Activated CD8-positive, alpha-beta memory T cell treated with anti-CD3 and anti-CD28 coated beads for 1 hour (primary cell): Measurements from ENCODE around the gene ZDHHC11.
"Not testable (repeated sequence)": the region's sequence is repeated elsewhere in the genome, so short reads cannot be mapped to it uniquely, and the experiment has no call there.

Source experiments
- DNase-seq, 2 donors: peaks; one replicate each; pipeline ENCODE4 v3.0.0-alpha.2; 2020; ENCODE audit warnings: low read depth in 1 of 2; ENCODE audit errors: extremely low read depth in 1 of 2

ZDHHC11 gene

GRCh38 chr5:880816-881550 is 30.2 kb upstream of the ZDHHC11 start:
- DNase-seq: no peak

DNA sequence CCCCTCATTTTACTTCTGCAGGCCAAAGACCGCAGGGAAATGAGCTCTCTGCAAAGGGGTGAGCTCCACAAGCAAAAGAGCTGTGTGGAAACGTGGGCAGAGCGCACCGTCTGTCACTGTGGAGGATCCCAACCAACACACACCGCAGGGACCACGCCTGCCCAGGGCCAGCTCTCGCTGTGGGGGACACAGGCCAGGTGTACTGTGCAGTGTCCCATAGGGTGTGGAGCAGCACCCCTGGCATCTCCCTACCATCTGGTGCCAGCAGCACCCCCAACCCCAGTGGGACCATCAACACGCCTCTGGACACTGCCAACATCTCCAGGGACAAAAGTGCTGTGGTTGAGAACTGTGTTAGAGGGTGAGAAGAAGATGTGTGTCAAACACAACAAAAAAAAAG is 27.9 kb upstream of the ZDHHC11 start:
- not testable (repeated sequence) for DNase-seq

DNA sequence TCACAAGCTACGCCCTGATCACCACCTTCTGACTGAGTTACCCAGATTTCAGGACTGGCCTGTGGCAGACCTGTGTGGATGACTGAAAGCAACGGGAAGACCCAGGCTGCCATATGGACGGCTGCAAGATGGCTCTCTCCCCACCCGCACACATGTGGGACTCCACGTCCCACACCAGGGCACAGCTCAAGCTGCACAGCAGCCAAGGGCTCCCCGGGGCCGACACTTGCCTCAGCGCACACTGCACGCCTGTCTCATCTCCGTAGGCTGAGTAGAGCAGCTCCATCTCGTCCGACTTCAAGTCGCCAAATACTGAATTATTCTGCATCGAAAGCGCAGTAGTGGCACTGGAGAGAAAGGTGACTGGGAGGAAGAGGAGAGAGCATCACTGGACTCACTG is 27.3 kb upstream of the ZDHHC11 start:
- DNase-seq: no peak

DNA sequence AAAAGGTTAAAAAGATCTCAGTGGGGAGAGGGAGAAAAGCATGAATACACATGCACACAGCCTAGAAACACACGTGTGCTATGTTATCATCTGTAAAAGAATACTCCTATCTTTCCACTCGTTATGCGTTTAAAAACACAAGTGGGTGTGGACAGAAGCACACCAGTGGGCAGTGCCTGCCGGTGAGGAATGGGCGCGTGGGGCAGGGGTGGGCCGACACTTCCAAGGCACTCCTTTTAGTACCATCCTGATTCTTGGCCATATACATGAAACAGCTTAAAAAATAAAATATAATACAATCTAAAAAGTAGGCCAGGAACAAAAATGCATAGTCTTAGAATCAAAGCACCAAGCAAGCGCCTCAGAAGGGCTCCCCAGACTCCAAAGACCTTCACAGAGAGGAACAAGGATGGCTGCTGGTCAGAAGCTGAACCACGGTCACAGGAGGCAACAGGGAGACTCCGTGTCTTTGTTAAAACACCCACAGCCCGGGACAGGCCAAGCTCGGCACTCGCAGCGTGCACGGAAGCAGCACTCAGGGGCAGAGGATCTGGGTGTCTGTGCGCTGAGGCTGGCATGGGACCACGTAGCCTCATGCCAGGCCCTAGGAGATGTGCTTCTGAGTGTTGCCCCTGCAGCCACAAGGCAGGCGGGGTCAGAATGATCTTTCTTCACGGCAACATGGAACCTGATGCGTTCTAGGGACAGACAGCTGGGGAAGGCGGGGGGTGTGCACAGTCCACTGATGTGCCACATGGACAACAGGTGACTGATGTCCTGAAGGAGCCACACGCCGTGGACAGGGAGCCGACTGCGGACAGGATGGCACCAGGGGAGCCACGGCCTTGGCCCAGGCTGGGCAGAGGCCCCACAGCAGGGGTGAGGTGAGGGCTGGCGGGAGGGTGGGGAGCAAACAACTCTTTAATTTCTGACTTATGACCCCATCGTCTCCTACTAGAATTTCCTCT is 25.9 kb upstream of the ZDHHC11 start:
- DNase-seq: no peak

DNA sequence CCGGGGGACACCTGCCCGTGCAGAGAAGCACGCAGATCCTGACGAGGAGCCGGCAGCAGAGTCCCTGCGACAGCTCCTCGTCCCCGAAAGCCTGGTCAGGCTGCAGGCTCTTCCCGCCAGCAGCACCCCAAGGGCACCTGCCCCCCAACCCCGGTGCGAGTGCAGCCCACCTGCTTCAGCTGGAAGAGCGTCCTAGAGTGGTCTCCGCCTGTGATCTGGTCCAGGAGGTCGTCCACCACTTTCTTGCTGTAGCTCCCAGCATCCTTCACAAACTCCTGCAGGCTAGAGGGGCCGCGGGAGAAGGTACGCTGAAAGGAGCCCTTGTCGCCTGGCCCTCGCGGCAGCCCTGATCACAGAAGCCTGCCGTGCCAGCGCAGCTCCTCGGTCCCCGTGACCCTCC is 25.1 kb upstream of the ZDHHC11 start:
- DNase-seq: no peak

- DNase-seq: no peak
These were observed 22.5 kb upstream of the ZDHHC11 start for GRCh38 chr5:873328-873727.

DNA sequence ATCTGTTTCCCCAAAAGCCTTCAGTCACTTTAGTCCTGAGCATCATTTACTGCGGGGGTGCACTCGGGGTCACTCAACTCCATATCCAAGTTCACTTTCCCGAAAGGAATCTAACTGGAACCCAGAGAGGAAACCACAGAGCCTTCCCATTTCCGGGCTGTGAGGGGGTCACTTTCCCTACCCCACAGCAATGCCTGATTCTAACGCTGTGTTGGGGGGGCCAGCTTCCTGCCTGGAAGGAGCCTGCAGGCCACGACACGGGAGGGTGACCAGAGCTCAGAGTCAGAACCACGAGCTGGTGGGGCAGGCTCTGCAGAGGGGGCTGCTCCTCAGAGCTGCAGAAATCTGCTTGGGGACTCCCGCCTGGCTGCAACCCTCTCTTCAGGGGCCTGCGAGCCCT is 21.5 kb upstream of the ZDHHC11 start:
- no peak for DNase-seq

DNA sequence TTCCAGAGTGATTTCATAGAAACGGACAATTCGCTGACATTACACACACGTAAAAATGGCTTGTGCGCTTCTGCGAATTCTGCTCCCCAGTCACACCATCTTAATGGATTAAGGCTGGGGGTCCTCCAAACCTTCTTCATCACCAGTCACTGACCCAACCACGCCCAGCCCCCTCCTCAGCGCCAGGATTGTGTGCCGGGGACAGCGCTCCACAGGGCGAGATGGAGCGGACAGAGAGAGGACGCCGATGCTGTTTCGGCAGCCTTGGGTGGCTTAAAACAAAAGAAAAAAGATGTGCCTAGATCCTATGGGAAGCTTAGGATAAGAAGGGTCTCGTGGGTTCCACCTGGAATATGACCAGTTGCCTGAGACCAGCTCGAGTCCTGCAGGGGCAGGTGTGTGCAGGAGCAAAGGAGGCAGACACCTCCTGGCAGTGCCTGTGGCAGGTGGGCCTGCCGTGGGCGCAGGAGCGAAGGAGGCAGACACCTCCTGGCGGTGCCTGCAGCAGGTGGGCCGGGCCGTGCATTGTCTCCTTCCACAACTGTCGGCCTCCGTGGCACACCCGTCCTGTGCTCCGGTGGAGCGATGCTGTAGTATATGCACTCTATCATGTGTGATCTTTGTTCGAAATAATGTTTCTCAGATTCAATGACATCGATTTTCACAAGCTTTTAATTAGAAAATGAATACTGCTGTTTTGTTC is 21.0 kb upstream of the ZDHHC11 start:
- no peak for DNase-seq

DNA sequence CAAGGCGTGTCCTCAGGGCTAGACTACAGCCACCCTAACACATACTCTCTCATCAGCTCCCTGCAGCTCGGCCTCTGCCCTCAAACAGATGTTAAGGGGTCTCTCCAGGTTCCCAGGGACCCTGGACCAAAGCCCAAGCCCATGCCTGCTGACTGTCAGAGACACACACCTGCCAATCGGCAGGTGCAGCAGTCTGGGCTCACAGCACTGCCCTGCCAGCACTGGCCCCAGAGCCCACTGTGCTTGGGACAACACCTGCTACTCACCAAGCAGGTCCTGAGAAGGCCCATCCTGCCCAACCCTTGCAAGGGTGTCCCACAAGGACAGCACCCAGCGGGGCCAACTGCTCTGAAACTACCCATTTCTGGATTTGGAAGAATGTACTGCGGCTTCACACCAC is 20.2 kb upstream of the ZDHHC11 start:
- DNase-seq: no peak

DNA sequence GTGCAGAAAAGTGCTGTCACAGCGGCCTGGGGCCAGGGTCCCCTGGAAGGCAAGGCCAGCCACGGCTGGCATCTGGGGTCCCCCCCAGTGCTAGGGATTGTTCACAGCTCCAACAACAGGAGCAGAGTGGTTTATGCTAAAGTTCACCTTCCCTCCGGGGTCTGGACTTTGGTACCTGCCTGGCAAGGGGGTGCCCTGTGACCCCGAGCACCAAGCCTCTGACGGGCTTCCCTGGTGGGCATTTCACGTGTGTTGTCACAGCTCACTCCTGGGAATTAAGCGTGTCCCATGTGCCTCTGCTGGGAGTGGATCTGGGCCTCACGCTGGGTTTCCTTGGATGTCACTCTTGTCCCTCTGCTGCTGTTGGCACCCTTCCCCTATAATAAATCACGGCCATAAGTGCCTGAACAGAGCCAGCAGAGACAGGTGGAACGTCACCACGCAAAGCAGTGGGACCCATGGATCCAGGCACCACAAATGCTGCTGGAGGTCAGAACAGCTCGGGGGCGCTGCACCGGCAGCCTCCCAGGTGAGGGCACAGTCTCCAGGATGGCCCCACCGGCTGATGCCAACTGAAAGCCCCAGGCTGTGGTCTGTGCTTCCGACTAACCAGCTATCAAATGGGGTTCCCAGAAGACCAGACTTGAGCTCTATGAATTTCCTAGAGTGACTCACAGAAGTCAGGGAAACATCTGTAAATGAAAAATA is 17.8 kb upstream of the ZDHHC11 start:
- DNase-seq: no peak

DNA sequence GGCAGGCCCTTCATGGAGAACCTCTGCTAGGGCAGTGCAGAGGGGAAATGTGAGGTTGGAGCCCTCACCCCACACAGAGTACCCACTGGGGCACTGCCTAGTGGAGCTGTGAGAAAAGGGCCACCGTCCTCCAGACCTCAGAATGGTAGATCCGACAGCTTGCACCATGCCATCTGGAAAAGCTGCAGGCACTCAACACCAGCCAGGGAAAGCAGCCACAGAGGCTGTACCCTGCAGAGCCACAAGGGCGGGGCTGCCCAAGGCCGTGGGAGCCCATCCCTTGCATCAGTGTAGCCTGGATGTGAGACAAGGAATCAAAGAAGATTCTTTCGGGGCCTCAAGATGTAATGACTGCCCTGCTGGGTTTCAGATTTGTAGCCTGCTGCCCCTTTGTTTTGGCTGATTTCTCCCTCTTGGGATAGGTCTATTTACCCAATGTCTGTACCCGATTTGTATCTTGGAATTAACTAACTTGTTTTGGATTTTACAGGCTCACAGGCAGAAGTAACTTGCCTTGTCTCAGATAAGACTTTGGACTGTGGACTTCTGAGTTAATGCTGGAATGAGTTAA is 16.6 kb upstream of the ZDHHC11 start:
- no peak for DNase-seq

- no peak for DNase-seq
These were observed 15.0 kb upstream of the ZDHHC11 start for GRCh38 chr5:865771-866170.

DNA sequence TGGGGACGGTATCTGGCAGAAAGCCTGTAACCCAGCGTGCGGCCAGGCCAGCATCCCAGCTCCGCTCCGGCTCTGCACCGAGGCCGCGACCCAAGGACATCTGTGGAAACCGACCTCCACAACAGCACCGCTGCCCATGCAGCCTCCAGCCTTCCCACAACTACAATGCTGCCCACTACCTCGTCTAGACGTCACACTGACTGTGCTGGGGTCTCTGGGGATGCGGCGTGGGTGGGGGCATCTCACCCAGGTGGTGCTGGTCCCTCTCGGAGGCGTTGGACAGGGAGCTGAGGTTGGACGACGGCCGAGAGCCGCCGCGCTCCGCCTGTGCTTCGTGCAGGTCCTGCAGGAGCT is 14.4 kb upstream of the ZDHHC11 start:
- no peak for DNase-seq

DNA sequence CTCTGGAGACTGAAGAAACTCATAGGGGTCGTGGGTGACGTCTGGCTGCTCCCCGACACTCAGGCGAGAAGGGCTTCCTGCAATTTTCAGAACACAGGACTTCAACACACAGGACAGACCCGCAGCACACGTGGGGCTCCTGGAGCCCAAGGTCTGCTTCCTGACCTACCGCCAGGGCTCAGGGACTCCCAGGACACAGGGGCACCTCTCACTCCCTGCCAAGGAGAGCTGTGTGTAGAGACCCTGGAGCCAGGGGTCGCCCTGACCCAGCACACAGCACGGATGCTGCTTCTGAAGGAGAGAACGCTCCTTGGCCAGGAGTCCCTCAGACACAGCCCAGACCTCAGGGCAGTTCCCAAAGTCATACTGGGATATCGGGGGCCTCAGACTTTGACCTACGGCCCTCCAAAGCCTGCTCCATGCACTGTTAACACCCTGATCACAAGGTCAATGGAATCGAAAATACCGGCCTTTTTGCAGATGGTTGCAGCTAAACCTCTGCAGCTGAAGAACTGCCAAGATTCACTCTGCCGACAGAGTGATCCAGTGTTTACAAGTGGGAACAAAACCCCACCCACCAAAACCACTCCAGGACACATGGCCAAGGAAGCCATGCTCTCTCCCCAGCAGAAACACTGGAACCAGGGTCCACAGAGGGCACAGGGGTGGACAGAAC is 13.8 kb upstream of the ZDHHC11 start:
- no peak for DNase-seq

DNA sequence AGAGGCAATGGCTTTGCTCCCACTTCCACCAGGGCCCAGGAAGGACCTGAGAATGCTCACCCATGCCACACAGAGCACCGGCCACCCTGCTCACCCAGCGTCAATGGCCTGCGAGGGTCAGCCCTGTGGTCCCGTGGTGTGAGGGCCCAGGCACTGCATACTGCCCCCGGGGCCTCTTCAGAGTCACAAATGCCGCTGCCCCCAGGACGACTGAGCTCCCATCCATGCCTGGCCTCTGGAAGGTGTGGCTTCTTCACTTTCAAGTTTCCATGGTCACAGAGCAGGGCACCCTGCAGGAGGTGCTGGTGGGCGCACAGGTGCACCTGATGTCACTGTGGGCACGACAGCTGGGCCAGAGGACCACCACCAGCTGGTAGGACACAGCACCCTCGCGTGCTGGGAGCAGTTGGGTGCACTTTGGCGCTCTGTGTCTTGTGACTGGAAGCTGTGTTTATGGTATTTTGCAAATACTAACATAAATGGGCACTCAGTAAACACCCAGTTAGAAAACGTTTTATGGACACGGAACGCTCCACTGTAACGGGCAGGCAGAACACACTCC is 12.5 kb upstream of the ZDHHC11 start:
- no peak for DNase-seq

GRCh38 chr5:862367-863243 is 11.8 kb upstream of the ZDHHC11 start:
- DNase-seq: no peak

DNA sequence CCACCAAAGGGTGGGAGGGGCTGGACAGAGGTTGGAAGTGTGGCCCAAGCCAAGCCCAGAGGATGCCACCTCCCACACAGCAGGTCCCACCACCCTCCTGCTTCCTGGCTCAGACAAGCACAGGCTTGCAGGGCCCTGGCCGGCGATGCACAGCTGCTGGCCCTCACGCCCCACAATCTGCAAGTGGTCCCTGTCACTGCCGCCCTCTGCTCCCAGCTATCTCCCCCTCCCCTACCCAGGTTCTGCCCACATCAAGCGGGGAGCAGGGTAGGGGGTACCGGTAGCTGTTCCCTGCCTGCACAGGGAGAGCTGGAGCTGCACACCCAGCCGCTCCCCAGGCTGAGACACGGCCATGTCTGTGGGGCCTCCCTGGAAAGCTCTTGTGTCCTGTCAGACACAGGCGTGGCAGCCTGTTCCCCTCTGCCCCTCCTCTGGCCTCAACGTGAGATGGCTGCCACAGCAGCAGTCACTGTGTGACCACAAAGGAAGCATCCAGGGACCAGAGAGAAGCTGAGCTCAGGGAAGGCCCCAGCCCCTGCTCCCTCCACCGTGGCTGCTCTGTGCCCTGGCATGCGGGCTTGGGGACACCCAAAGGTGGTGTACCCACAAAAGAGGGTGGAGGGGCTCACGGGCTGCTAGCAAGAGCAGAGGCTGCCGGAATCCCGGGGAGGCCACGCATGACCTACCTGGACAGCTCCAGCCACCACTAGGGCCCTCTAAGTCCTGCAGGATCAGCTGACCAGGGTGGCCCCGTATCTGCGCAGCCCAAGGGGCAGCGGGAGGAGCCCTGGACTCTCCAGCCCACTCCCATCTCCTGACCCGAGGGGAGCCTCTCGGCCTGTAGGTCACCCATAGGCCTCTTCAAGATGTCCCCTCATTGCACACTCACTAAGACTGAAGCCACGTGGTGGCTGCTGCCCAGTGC is 10.9 kb upstream of the ZDHHC11 start:
- DNase-seq: no peak
